Measurements from ENCODE around the gene DZIP1L. TPM values are rescaled to one million over a fixed set of nuclear protein-coding genes. Genes with fewer than 3 reads are reported as not detected.

Gene DZIP1L
- total RNA-seq, 1 experiment from 2014 or later: 11.1 TPM

- no peak overlapping the region for H3K4me3 ChIP-seq (ENCODE audit: low read depth in 2 of 2, low read length in 2 of 2)
- peaks cover 12% of the 10 kb centered on the region for H3K4me1 ChIP-seq (ENCODE audit: control insufficient read depth, insufficient read depth, low read length)
- no peak overlapping the region for H3K27ac ChIP-seq (ENCODE audit: low read length)
- ChIA-PET POLR2A (no interaction called here), CTCF (no interaction called here)
- intact Hi-C loops (cut with micrococcal nuclease; ENCODE audit: unreplicated experiment): no loop called here
- H3K9me3 ChIP-seq (ENCODE audit: control insufficient read depth, insufficient read depth, low read depth, low read length): no peaks in the 10 kb centered on the region
- no TSS peak for BruUV-seq (replicated peaks)
- H3K36me3 ChIP-seq (ENCODE audit: control insufficient read depth, insufficient read depth, low read length): no peaks in the 10 kb centered on the region
- ATAC-seq (no peak), DNase-seq (ENCODE audit: low read depth, low spot score) (no peak)
- no peaks in the 10 kb centered on the region for H3K27me3 ChIP-seq (ENCODE audit: control insufficient read depth, insufficient read depth, low read length)
- no peak for TF ChIP-seq CTCF (IDR thresholded peaks at IDR 0.05)
- TF ChIP-seq TCF7L2 (IDR thresholded peaks at IDR 0.05; ENCODE audit: low read depth, low read length): no peak
- no peak for TF ChIP-seq REST (IDR thresholded peaks at IDR 0.05; ENCODE audit: insufficient read depth in 1 of 2, low read depth in 2 of 2, low read length in 1 of 2)
- no peak for TF ChIP-seq POLR2AphosphoS5 (IDR thresholded peaks at IDR 0.05; ENCODE audit: low read depth, low read length)
- no peak for TF ChIP-seq SIN3A (IDR thresholded peaks at IDR 0.05; ENCODE audit: borderline replicate concordance, insufficient read depth, low read depth, low read length)
- in situ Hi-C loops (cut with HindIII; ENCODE audit: low pct_unique_long_range_greater_than_20kb, low sequenced_read_pairs): no loop called here
Measured at GRCh38 chr3:138082992-138083386, 32.4 kb downstream of the DZIP1L start.

- intact Hi-C loops (cut with micrococcal nuclease; ENCODE audit: unreplicated experiment): no loop called here
- Histone ChIP-seq H3K9me3 (ENCODE audit: control insufficient read depth, insufficient read depth, low read depth, low read length) (no peaks in the 10 kb centered on the region), H3K4me3 (ENCODE audit: low read depth in 2 of 2, low read length in 2 of 2) (no peak overlapping the region), H3K36me3 (ENCODE audit: control insufficient read depth, insufficient read depth, low read length) (no peaks in the 10 kb centered on the region), H3K27me3 (ENCODE audit: control insufficient read depth, insufficient read depth, low read length) (no peaks in the 10 kb centered on the region), H3K4me1 (ENCODE audit: control insufficient read depth, insufficient read depth, low read length) (peaks cover 12% of the 10 kb centered on the region), H3K27ac (ENCODE audit: low read length) (peak overlapping the region; percentile 29; the same call in 1 of the 2 replicates)
- in situ Hi-C loops (cut with HindIII; ENCODE audit: low pct_unique_long_range_greater_than_20kb, low sequenced_read_pairs): no loop called here
- no peak for DNase-seq (ENCODE audit: low read depth, low spot score)
- ChIA-PET POLR2A (no interaction called here), CTCF (no interaction called here)
- peak; percentile 81 for ATAC-seq
- no peak for TF ChIP-seq TCF7L2 (IDR thresholded peaks at IDR 0.05; ENCODE audit: low read depth, low read length)
- no peak for TF ChIP-seq POLR2AphosphoS5 (IDR thresholded peaks at IDR 0.05; ENCODE audit: low read depth, low read length)
- TF ChIP-seq SIN3A (IDR thresholded peaks at IDR 0.05; ENCODE audit: borderline replicate concordance, insufficient read depth, low read depth, low read length): no peak
- no peak for TF ChIP-seq CTCF (IDR thresholded peaks at IDR 0.05)
- TF ChIP-seq REST (IDR thresholded peaks at IDR 0.05; ENCODE audit: insufficient read depth in 1 of 2, low read depth in 2 of 2, low read length in 1 of 2): no peak
- no TSS peak for BruUV-seq (replicated peaks)
Measured at GRCh38 chr3:138082085-138082991, 33.1 kb downstream of the DZIP1L start.

All from Panc1 (cell line).